SKM-1 (cell line): ENCODE results near the gene SPRYD3.
"Not testable (repeated sequence)": the region's sequence is repeated elsewhere in the genome, so short reads cannot be mapped to it uniquely, and the experiment has no call there.

Experiments
- DNase-seq: peaks from one replicate; lab custom pipeline; 2025; ENCODE audit not compliant: unreplicated experiment; lab: John Stamatoyannopoulos, UW

The SPRYD3 gene

GRCh38 chr12:53079226-53080117 lies at the start of gene SPRYD3:
SPRYD3 (minus strand) TSS chr12:53079390; CDS start chr12:53079333, 57 bp downstream.
- peak; percentile 48 for DNase-seq

- DNase-seq: no peak
Observed at GRCh38 chr12:53127169-53127568, 48.0 kb upstream of the SPRYD3 start.

GRCh38 chr12:53124352-53124723 lies 45.1 kb upstream of the SPRYD3 start:
- DNase-seq: no peak

- no peak for DNase-seq
Observed at GRCh38 chr12:53123578-53124351, 44.6 kb upstream of the SPRYD3 start.

GRCh38 chr12:53122961-53123468 lies 43.8 kb upstream of the SPRYD3 start:
- DNase-seq: no peak

GRCh38 chr12:53120685-53121525 lies 41.7 kb upstream of the SPRYD3 start:
- no peak for DNase-seq

- DNase-seq: no peak
Observed at GRCh38 chr12:53118751-53119300, 39.6 kb upstream of the SPRYD3 start.

- no peak for DNase-seq
Observed at GRCh38 chr12:53115891-53116648, 36.9 kb upstream of the SPRYD3 start.

- no peak for DNase-seq
Observed at GRCh38 chr12:53115112-53115890, 36.1 kb upstream of the SPRYD3 start.

- no peak for DNase-seq
Observed at GRCh38 chr12:53113951-53114350, 34.8 kb upstream of the SPRYD3 start.

- DNase-seq: no peak
Observed at GRCh38 chr12:53113136-53113705, 34.0 kb upstream of the SPRYD3 start.

- not testable (repeated sequence) for DNase-seq
Observed at GRCh38 chr12:53112431-53112830, 33.2 kb upstream of the SPRYD3 start.

GRCh38 chr12:53107122-53107521 lies 27.9 kb upstream of the SPRYD3 start:
- DNase-seq: no peak

GRCh38 chr12:53105712-53106439 lies 26.7 kb upstream of the SPRYD3 start:
- DNase-seq: no peak

- DNase-seq: no peak
Observed at GRCh38 chr12:53105256-53105655, 26.1 kb upstream of the SPRYD3 start.

GRCh38 chr12:53103860-53104305 lies 24.7 kb upstream of the SPRYD3 start:
- DNase-seq: peak; percentile 36

GRCh38 chr12:53102883-53103807 lies 24.0 kb upstream of the SPRYD3 start, which contains the start of gene SOAT2:
SOAT2 (plus strand) TSS chr12:53103486; CDS start chr12:53103578, 92 bp downstream.
- no peak for DNase-seq
